ENCODE data around the gene STRIP2.

Gene STRIP2

DNA sequence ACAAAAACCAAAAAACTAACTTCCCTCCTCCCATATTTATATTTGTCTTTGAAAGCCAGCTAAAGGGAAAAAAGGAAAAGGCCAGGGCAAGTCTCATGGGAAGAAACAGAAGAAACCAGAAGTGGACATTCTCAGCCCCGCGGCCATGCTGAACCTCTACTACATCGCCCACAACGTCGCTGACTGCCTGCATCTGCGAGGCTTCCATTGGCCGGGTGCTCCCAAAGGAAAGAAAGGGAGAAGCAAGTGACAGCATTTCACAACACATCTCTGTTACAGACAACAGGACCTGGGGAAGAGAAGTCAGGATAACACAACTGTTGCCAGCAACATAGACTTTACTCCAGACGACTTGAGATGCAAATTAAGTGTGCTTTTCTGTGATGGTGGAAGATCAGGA lies 78.0 kb downstream of the STRIP2 start:
- DNase-seq (ENCODE audit: low read depth, low spot score) = no peak
- in situ Hi-C loops (cut with HindIII; ENCODE audit: low sequenced_read_pairs) = no loop called here
- TF ChIP-seq, protein P1, sequence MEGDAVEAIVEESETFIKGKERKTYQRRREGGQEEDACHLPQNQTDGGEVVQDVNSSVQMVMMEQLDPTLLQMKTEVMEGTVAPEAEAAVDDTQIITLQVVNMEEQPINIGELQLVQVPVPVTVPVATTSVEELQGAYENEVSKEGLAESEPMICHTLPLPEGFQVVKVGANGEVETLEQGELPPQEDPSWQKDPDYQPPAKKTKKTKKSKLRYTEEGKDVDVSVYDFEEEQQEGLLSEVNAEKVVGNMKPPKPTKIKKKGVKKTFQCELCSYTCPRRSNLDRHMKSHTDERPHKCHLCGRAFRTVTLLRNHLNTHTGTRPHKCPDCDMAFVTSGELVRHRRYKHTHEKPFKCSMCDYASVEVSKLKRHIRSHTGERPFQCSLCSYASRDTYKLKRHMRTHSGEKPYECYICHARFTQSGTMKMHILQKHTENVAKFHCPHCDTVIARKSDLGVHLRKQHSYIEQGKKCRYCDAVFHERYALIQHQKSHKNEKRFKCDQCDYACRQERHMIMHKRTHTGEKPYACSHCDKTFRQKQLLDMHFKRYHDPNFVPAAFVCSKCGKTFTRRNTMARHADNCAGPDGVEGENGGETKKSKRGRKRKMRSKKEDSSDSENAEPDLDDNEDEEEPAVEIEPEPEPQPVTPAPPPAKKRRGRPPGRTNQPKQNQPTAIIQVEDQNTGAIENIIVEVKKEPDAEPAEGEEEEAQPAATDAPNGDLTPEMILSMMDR (IDR thresholded peaks at IDR 0.05; ENCODE audit: low read depth, low read length) = no peak
- H3K4me3 ChIP-seq (ENCODE audit: low read depth, low read length) = no peak overlapping the region

DNA sequence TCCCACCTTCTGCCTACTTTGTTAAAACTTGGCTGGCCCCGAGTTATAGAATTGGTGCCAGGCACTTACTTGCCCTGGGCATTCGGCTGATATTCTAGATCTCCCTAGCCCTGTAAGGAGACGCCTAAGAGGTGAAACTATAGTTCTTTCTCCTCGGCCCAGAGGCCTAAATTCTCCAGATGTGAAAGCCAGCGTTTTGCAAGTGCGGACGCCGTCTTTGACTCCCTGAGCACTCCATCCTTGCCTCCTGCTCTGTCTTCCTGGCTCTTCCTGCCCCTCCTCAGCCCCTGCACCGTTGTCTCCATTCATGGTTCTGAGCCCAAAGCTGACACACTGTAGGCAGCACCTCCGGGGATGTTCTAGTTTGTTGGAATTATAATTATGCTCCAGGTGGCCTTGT lies 79.3 kb downstream of the STRIP2 start:
- TF ChIP-seq, protein P1 (IDR thresholded peaks at IDR 0.05; ENCODE audit: low read depth, low read length) = no peak
- in situ Hi-C loops (cut with HindIII; ENCODE audit: low sequenced_read_pairs) = no loop called here
- no peak for DNase-seq (ENCODE audit: low read depth, low spot score)
- no peak overlapping the region for H3K4me3 ChIP-seq (ENCODE audit: low read depth, low read length)

DNA sequence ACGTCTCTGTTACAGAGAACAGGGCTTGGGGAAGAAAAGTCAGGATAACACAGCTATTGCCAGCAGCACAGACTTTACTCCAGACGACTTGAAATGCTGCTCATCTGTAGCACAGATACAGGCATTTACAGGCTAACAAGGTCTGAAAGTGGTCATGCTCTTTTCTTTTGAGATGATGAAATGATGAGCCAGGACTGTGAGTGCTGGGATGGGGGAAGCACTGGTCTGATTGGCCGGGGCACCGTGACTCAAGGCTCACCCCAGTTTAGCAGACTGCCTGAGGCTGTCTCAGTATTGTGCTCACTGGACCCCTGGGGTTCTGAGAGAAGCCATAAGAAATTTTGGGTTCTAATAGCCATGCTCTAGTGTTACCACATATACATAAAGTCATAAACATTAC lies 80.5 kb downstream of the STRIP2 start:
- TF ChIP-seq, protein P1 (IDR thresholded peaks at IDR 0.05; ENCODE audit: low read depth, low read length) = no peak
- in situ Hi-C loops (cut with HindIII; ENCODE audit: low sequenced_read_pairs) = no loop called here

DNA sequence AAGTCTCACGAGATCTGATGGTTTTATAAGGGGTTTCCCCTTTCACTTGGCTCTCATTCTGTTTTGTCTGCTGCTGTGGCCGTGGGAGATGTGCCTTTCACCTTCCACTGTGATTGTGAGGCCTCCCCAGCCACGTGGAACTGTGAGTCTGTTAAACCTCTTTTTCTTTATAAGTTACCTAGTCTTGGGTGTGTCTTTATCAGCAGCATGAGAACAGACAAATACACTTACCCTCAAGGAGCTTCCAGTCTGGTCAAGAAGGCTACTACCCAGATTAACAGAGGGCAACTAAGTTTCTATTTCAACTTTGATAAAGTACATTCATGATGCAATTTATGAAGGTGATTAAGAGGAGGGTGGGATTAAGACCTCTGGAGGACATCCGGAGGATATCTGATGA lies 81.1 kb downstream of the STRIP2 start:
- TF ChIP-seq, protein P1 (IDR thresholded peaks at IDR 0.05; ENCODE audit: low read depth, low read length) = no peak

More for the DNA sequence above, 80.5 kb downstream of the STRIP2 start:
- no peak overlapping the region for H3K4me3 ChIP-seq (ENCODE audit: low read depth, low read length)
- peak; percentile 33 for DNase-seq (ENCODE audit: low read depth, low spot score)

DNA sequence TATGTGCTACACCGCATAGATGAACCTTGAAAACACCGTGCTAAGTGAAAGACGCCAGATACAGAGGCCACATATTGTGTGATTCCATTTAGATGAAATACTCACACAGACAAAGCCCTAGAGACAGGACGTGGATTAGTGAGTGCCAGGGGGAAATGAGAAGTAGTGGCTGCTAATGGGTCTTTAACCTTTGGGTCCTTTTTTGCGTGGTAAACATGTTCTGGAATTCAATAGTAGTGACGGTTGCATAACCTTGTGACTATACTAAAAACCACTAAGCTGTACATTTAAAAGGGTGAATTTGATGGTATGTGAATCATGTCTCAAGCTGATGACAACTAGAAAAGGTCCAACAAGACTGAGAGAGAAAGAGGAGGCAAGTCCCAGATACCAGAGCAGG lies 83.7 kb downstream of the STRIP2 start:
- in situ Hi-C loops (cut with HindIII; ENCODE audit: low sequenced_read_pairs) = no loop called here
- DNase-seq (ENCODE audit: low read depth, low spot score) = no peak
- H3K4me3 ChIP-seq (ENCODE audit: low read depth, low read length) = no peak overlapping the region
- TF ChIP-seq, protein P1 (IDR thresholded peaks at IDR 0.05; ENCODE audit: low read depth, low read length) = no peak

More for the DNA sequence above, 81.1 kb downstream of the STRIP2 start:
- in situ Hi-C loops (cut with HindIII; ENCODE audit: low sequenced_read_pairs) = no loop called here
- no peak for DNase-seq (ENCODE audit: low read depth, low spot score)
- H3K4me3 ChIP-seq (ENCODE audit: low read depth, low read length) = no peak overlapping the region

DNA sequence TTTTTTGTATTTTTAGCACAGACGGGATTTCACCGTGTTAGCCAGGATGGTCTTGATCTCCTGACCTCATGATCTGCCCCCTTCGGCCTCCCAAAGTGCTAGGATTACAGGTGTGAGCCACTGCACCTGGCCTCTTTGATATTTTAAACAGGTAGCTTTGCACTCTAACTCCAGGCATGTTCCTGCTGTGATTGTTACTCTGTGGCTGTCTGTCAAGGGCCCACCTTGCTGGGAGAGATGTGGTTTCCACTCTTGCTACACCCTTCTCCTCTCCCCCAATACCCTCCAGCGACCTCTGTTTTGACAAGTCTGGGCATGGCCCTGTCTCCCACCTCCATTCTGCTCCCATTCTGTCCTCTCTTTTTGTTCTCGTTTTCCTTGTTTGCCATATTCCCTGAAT lies 85.2 kb downstream of the STRIP2 start:
- no peak for DNase-seq (ENCODE audit: low read depth, low spot score)
- in situ Hi-C loops (cut with HindIII; ENCODE audit: low sequenced_read_pairs) = no loop called here
- TF ChIP-seq, protein P1 (IDR thresholded peaks at IDR 0.05; ENCODE audit: low read depth, low read length) = no peak
- no peak overlapping the region for H3K4me3 ChIP-seq (ENCODE audit: low read depth, low read length)

All from astrocyte of the spinal cord (primary cell).